Measurements from ENCODE around the gene RFESD. TPM values are rescaled to one million over a fixed set of nuclear protein-coding genes. Genes with fewer than 3 reads are reported as not detected.

RFESD gene
- total and polyA plus RNA-seq, 10 of the 15 experiments (the other 5 are each of a cell fraction or from before 2014, with no cell fraction given), result 1.9 to 14.7 (median 4.9) TPM

GRCh38 chr5:95646569-95647431 lies at the start of gene RFESD (continued):
- TF ChIP-seq, protein P1, sequence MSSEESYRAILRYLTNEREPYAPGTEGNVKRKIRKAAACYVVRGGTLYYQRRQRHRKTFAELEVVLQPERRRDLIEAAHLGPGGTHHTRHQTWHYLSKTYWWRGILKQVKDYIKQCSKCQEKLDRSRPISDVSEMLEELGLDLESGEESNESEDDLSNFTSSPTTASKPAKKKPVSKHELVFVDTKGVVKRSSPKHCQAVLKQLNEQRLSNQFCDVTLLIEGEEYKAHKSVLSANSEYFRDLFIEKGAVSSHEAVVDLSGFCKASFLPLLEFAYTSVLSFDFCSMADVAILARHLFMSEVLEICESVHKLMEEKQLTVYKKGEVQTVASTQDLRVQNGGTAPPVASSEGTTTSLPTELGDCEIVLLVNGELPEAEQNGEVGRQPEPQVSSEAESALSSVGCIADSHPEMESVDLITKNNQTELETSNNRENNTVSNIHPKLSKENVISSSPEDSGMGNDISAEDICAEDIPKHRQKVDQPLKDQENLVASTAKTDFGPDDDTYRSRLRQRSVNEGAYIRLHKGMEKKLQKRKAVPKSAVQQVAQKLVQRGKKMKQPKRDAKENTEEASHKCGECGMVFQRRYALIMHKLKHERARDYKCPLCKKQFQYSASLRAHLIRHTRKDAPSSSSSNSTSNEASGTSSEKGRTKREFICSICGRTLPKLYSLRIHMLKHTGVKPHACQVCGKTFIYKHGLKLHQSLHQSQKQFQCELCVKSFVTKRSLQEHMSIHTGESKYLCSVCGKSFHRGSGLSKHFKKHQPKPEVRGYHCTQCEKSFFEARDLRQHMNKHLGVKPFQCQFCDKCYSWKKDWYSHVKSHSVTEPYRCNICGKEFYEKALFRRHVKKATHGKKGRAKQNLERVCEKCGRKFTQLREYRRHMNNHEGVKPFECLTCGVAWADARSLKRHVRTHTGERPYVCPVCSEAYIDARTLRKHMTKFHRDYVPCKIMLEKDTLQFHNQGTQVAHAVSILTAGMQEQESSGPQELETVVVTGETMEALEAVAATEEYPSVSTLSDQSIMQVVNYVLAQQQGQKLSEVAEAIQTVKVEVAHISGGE (CRISPR knock-in tag; IDR thresholded peaks at IDR 0.05), result no peak
- TF ChIP-seq RBBP5 (conservative IDR thresholded peaks at IDR 0.05) (no peak), YBX1 (IDR thresholded peaks at IDR 0.05) (no peak), LARP7 (IDR thresholded peaks at IDR 0.05) (peak; percentile 54; the same call in 1 of the 2 replicates), TAF1 (IDR thresholded peaks at IDR 0.05; ENCODE audit: borderline replicate concordance, low read depth, low read length) (peak; percentile 69; the same call in 1 of the 2 replicates), WRNIP1 (IDR thresholded peaks at IDR 0.05; ENCODE audit: borderline replicate concordance, low read depth, low read length) (no peak), IKZF1 (conservative IDR thresholded peaks at IDR 0.05) (peak; percentile 76), TCF3 (IDR thresholded peaks at IDR 0.05; ENCODE audit: borderline replicate concordance, insufficient read depth, low read depth, low read length) (peak; percentile 89), ESRRA (IDR thresholded peaks at IDR 0.05; ENCODE audit: low read length) (no peak), POLR2AphosphoS2 (IDR thresholded peaks at IDR 0.05; ENCODE audit: low read depth, low read length) (peak; percentile 42; the same call in 1 of the 2 replicates), GATAD2B (conservative IDR thresholded peaks at IDR 0.05; ENCODE audit: low read depth) (peak; percentile 78; the same call in 1 of the 2 replicates), ZBTB4 (CRISPR knock-in tag; IDR thresholded peaks at IDR 0.05) (0 out of 2 replicates have a peak, but pooled peaks have one; percentile 22), MYB (IDR thresholded peaks at IDR 0.05; ENCODE audit: borderline replicate concordance, low read depth, low read length) (no peak), JUND (IDR thresholded peaks at IDR 0.05; ENCODE audit: low read depth, low read length) (no peak), RCOR1 (conservative IDR thresholded peaks at IDR 0.05; ENCODE audit: low read depth, low read length) (0 out of 2 replicates have a peak, but pooled peaks have one; percentile 23)
- TF ChIP-seq, protein P2, sequence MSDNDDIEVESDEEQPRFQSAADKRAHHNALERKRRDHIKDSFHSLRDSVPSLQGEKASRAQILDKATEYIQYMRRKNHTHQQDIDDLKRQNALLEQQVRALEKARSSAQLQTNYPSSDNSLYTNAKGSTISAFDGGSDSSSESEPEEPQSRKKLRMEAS (IDR thresholded peaks at IDR 0.05; ENCODE audit: low read depth, low read length), result peak; percentile 50; the same call in 1 of the 2 replicates
- TF ChIP-seq, protein P3, sequence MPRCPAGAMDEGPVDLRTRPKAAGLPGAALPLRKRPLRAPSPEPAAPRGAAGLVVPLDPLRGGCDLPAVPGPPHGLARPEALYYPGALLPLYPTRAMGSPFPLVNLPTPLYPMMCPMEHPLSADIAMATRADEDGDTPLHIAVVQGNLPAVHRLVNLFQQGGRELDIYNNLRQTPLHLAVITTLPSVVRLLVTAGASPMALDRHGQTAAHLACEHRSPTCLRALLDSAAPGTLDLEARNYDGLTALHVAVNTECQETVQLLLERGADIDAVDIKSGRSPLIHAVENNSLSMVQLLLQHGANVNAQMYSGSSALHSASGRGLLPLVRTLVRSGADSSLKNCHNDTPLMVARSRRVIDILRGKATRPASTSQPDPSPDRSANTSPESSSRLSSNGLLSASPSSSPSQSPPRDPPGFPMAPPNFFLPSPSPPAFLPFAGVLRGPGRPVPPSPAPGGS (IDR thresholded peaks at IDR 0.05; ENCODE audit: borderline replicate concordance, insufficient read depth, low read depth, low read length, poor library complexity, severe bottlenecking), result peak; percentile 28
- TF ChIP-seq, protein P4, sequence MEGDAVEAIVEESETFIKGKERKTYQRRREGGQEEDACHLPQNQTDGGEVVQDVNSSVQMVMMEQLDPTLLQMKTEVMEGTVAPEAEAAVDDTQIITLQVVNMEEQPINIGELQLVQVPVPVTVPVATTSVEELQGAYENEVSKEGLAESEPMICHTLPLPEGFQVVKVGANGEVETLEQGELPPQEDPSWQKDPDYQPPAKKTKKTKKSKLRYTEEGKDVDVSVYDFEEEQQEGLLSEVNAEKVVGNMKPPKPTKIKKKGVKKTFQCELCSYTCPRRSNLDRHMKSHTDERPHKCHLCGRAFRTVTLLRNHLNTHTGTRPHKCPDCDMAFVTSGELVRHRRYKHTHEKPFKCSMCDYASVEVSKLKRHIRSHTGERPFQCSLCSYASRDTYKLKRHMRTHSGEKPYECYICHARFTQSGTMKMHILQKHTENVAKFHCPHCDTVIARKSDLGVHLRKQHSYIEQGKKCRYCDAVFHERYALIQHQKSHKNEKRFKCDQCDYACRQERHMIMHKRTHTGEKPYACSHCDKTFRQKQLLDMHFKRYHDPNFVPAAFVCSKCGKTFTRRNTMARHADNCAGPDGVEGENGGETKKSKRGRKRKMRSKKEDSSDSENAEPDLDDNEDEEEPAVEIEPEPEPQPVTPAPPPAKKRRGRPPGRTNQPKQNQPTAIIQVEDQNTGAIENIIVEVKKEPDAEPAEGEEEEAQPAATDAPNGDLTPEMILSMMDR (IDR thresholded peaks at IDR 0.05 in 2 of 3, conservative IDR thresholded peaks at IDR 0.05 in 1 of 3; ENCODE audit: control insufficient read depth in 2 of 3, extremely low read depth in 1 of 3, insufficient read depth in 1 of 3, low read depth in 3 of 3, low read length in 3 of 3), result peak in 2 of 3 experiments; percentile 2 to 9; a peak in 1 of 6 replicates

All from GM12878 (cell line).